ENCODE measurements around the gene SLC9A4.

The SLC9A4 gene

DNA sequence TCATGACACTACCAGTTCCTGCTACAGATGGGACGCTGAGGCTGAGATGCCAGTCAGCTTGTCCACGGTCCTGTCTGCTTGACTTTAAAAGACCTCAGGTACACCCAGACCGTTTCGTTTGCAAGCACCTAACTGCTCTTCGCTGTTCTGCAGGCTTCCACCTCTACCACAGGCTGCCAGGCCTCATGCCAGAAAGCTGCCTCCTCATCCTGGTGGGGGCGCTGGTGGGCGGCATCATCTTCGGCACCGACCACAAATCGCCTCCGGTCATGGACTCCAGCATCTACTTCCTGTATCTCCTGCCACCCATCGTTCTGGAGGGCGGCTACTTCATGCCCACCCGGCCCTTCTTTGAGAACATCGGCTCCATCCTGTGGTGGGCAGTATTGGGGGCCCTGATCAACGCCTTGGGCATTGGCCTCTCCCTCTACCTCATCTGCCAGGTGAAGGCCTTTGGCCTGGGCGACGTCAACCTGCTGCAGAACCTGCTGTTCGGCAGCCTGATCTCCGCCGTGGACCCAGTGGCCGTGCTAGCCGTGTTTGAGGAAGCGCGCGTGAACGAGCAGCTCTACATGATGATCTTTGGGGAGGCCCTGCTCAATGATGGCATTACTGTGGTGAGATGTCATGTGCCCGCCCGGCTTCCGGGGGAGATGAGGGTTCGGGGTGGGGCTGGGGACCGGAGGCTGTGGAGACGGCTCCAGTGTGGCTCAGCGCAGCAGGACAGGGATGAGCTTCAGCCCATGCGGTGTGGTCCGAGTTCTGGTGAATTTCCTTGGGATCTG is 5.9 kb downstream of the SLC9A4 start:
- Histone ChIP-seq H3K4me2 (ENCODE audit: low read length) (no peak overlapping the region), H3K27me3 (ENCODE audit: control insufficient read depth, low read length) (no peaks in the 10 kb centered on the region), H3K79me2 (ENCODE audit: control insufficient read depth, low read length) (no peaks in the 10 kb centered on the region), H3K9me2 (replicated peaks; ENCODE audit: control insufficient read depth, low read length) (no peaks in the 10 kb centered on the region), H3K36me3 (ENCODE audit: control insufficient read depth, low read length) (no peaks in the 10 kb centered on the region), H3K4me3 (ENCODE audit: low read length) (no peak overlapping the region), H4K20me1 (ENCODE audit: control insufficient read depth, insufficient read depth, low read depth, low read length) (no peaks in the 10 kb centered on the region), H3K4me1 (ENCODE audit: control insufficient read depth, low read length) (no peaks in the 10 kb centered on the region), H3K9me3 (ENCODE audit: control insufficient read depth, insufficient read depth, low read length) (no peaks in the 10 kb centered on the region), H3F3A (ENCODE audit: control insufficient read depth, insufficient read depth) (no peaks in the 10 kb centered on the region), H3K27ac (ENCODE audit: low read depth, low read length) (no peak overlapping the region)
- TF ChIP-seq EZH2phosphoT487 (IDR thresholded peaks at IDR 0.05; ENCODE audit: borderline replicate concordance, low read length): no peak
- TF ChIP-seq, protein P1, sequence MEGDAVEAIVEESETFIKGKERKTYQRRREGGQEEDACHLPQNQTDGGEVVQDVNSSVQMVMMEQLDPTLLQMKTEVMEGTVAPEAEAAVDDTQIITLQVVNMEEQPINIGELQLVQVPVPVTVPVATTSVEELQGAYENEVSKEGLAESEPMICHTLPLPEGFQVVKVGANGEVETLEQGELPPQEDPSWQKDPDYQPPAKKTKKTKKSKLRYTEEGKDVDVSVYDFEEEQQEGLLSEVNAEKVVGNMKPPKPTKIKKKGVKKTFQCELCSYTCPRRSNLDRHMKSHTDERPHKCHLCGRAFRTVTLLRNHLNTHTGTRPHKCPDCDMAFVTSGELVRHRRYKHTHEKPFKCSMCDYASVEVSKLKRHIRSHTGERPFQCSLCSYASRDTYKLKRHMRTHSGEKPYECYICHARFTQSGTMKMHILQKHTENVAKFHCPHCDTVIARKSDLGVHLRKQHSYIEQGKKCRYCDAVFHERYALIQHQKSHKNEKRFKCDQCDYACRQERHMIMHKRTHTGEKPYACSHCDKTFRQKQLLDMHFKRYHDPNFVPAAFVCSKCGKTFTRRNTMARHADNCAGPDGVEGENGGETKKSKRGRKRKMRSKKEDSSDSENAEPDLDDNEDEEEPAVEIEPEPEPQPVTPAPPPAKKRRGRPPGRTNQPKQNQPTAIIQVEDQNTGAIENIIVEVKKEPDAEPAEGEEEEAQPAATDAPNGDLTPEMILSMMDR (IDR thresholded peaks at IDR 0.05; ENCODE audit: low read depth, low read length, poor library complexity, severe bottlenecking): no peak

DNA sequence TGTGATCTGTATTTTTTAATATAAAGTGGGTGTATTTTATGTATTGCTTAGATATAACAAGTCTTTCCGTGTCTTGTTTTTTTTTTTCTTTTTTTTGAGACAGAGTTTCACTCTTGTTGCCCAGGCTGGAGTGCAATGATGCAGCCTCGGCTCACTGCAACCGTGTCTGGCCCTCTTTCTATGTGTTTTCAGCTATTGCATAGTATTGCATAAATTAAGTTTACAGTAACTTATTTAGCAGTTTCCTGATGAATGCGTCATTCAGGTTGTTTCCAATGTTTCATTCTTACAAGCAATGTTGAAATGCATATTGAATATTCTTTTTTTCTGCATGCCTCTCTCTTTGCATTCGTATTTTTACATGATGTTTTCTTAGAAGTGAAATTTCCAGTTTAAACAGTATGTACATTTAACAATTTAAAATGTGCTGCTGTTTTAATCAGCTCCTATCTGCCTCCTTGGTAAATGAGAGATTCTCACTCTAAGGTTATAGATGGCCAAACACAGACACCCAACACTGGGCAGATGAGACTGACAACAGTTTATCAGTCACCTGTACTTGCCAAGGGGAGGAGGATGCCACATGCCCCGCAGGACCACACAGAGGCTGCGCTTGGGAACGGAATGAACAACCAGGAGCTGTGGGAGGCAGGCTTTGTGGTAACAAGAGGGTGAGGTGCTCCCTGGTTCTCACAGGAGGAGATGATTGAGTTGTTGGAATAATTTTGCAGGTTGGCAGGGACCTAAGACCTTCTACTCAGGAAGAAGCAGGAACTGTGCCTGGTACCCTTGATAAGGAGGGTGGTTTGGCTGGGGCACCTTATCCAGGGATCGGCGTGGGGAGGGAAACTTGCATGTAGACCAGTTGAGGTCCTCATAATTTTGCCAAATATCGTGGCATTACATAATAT is 7.5 kb downstream of the SLC9A4 start:
- TF ChIP-seq EZH2phosphoT487 (IDR thresholded peaks at IDR 0.05; ENCODE audit: borderline replicate concordance, low read length): no peak
- TF ChIP-seq, protein P1 (IDR thresholded peaks at IDR 0.05; ENCODE audit: low read depth, low read length, poor library complexity, severe bottlenecking): no peak
- H3F3A ChIP-seq (ENCODE audit: control insufficient read depth, insufficient read depth): no peaks in the 10 kb centered on the region
- H3K36me3 ChIP-seq (ENCODE audit: control insufficient read depth, low read length): no peaks in the 10 kb centered on the region
- H3K27ac ChIP-seq (ENCODE audit: low read depth, low read length): no peak overlapping the region
- no peak overlapping the region for H3K4me3 ChIP-seq (ENCODE audit: low read length)
- no peaks in the 10 kb centered on the region for H3K27me3 ChIP-seq (ENCODE audit: control insufficient read depth, low read length)
- no peaks in the 10 kb centered on the region for H3K9me2 ChIP-seq (replicated peaks; ENCODE audit: control insufficient read depth, low read length)
- no peaks in the 10 kb centered on the region for H3K4me1 ChIP-seq (ENCODE audit: control insufficient read depth, low read length)
- H3K9me3 ChIP-seq (ENCODE audit: control insufficient read depth, insufficient read depth, low read length): no peaks in the 10 kb centered on the region
- H3K79me2 ChIP-seq (ENCODE audit: control insufficient read depth, low read length): no peaks in the 10 kb centered on the region
- H3K4me2 ChIP-seq (ENCODE audit: low read length): no peak overlapping the region
- H4K20me1 ChIP-seq (ENCODE audit: control insufficient read depth, insufficient read depth, low read depth, low read length): no peaks in the 10 kb centered on the region

DNA sequence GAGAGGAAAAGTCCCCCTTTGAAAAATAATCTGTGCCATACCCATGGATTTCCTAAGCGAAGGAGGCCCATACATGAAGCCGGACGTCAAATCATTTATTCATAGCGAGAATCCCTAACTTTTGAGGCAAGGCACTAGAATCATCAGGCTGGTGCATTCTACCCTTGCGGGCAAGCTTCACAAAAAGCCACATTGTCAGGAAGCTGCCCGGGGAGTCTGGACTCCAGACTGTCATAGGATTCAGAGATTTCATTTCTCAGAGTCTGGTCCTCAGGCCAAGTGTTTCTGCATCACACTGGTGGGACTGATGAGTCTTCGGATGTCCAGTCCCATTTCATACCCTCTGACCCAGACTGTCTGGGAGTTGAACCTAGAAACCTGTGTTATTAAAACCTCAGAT is 8.9 kb downstream of the SLC9A4 start:
- no peaks in the 10 kb centered on the region for H3K79me2 ChIP-seq (ENCODE audit: control insufficient read depth, low read length)
- no peaks in the 10 kb centered on the region for H3K9me2 ChIP-seq (replicated peaks; ENCODE audit: control insufficient read depth, low read length)
- H3K4me1 ChIP-seq (ENCODE audit: control insufficient read depth, low read length): no peaks in the 10 kb centered on the region
- H3K27me3 ChIP-seq (ENCODE audit: control insufficient read depth, low read length): no peaks in the 10 kb centered on the region
- no peak overlapping the region for H3K4me3 ChIP-seq (ENCODE audit: low read length)
- no peaks in the 10 kb centered on the region for H3F3A ChIP-seq (ENCODE audit: control insufficient read depth, insufficient read depth)
- H3K36me3 ChIP-seq (ENCODE audit: control insufficient read depth, low read length): no peaks in the 10 kb centered on the region
- H4K20me1 ChIP-seq (ENCODE audit: control insufficient read depth, insufficient read depth, low read depth, low read length): no peaks in the 10 kb centered on the region
- H3K4me2 ChIP-seq (ENCODE audit: low read length): no peak overlapping the region
- TF ChIP-seq, protein P1 (IDR thresholded peaks at IDR 0.05; ENCODE audit: low read depth, low read length, poor library complexity, severe bottlenecking): no peak
- H3K27ac ChIP-seq (ENCODE audit: low read depth, low read length): no peak overlapping the region
- no peaks in the 10 kb centered on the region for H3K9me3 ChIP-seq (ENCODE audit: control insufficient read depth, insufficient read depth, low read length)
